Panc1 (cell line): Measurements from ENCODE around the gene FCSK. TPM values are rescaled to one million over a fixed set of nuclear protein-coding genes. Genes with fewer than 3 reads are reported as not detected.

Experiments used
- ATAC-seq: fragments of 200-7000 bp; cut with Tn5 transposase; 2 replicates; pipeline ENCODE4 v1.9.1; 2020; ENCODE audit warnings: mild to moderate bottlenecking, moderate library complexity
- BruUV-seq: library from RNA; stranded (reverse); fragments of 400-500 nt; replicated peaks from 2 replicates; lab custom pipeline; 2021; lab: Mats Ljungman, UMichigan
- CTCF ChIA-PET: fragments of 300-600 bp; sonication (Branson Sonifier 250); formaldehyde crosslinking; loops from one replicate; lab custom pipeline; 2022; ENCODE audit warnings: antibody characterized with exemption; lab: Charles Lee
- POLR2A ChIA-PET: fragments of 300-600 bp; sonication (Branson Sonifier 250); formaldehyde crosslinking; loops from one replicate; lab custom pipeline; 2022; ENCODE audit warnings: antibody characterized with exemption; lab: Charles Lee
- DNase-seq: peaks from one replicate; pipeline ENCODE4 v3.0.0-alpha.2; 2010; ENCODE audit warnings: low read depth, low spot score
- H3K27ac ChIP-seq: 2 replicates; pipeline ENCODE4 v1.5.1; 2011; ENCODE audit warnings: mild to moderate bottlenecking, low read length, inconsistent platforms
- H3K27me3 ChIP-seq: fragments of 200-500 bp; sonication (Bioruptor generic); 2 replicates; pipeline ENCODE4 v1.6.0; 2014; ENCODE audit warnings: low read length, inconsistent platforms; ENCODE audit not compliant: control insufficient read depth, insufficient read depth
- H3K36me3 ChIP-seq: fragments of 200-500 bp; sonication (Bioruptor generic); 2 replicates; pipeline ENCODE4 v1.5.1; 2014; ENCODE audit warnings: inconsistent platforms, mild to moderate bottlenecking, low read length, moderate library complexity; ENCODE audit not compliant: control insufficient read depth, insufficient read depth
- H3K4me1 ChIP-seq: 2 replicates; pipeline ENCODE4 v1.5.1; 2011; ENCODE audit warnings: inconsistent platforms, mild to moderate bottlenecking, low read length, moderate library complexity; ENCODE audit not compliant: control insufficient read depth, insufficient read depth
- H3K4me3 ChIP-seq, 2 experiments: 2 replicates each; pipeline ENCODE4 v1.5.1; 2011 to 2012; ENCODE audit warnings: low read depth in 2 of 2, low read length in 2 of 2, mild to moderate bottlenecking in 2 of 2, inconsistent platforms in 1 of 2, moderate library complexity in 1 of 2
- H3K9me3 ChIP-seq: fragments of 200-500 bp; sonication (Bioruptor generic); 2 replicates; pipeline ENCODE4 v1.5.1; 2014; ENCODE audit warnings: low read depth, mild to moderate bottlenecking, inconsistent platforms, low read length, moderate library complexity; ENCODE audit not compliant: control insufficient read depth, insufficient read depth
- POLR2AphosphoS5 ChIP-seq: IDR thresholded peaks from 2 replicates; pipeline ENCODE4 v1.6.1; 2012; ENCODE audit warnings: mild to moderate bottlenecking, low read depth, low read length, moderate library complexity
- SIN3A ChIP-seq: IDR thresholded peaks from 2 replicates; pipeline ENCODE4 v1.6.1; 2012; ENCODE audit warnings: low read depth, mild to moderate bottlenecking, low read length, moderate library complexity, borderline replicate concordance; ENCODE audit not compliant: insufficient read depth
- TCF7L2 ChIP-seq: IDR thresholded peaks from 2 replicates; pipeline ENCODE4 v1.6.1; 2011; ENCODE audit warnings: mild to moderate bottlenecking, low read depth, low read length, inconsistent platforms
- in situ Hi-C: cut with HindIII; loops from 2 replicates; pipeline ENCODE4 v1.10.0; 2016; ENCODE audit warnings: low sequenced_read_pairs, low pct_unique_long_range_greater_than_20kb
- intact Hi-C: fragments of 100-400 bp; cut with micrococcal nuclease; formaldehyde crosslinking; loops from one replicate; pipeline ENCODE4 v1.10.0; 2022; ENCODE audit not compliant: unreplicated experiment
- total RNA-seq: library from RNA; stranded (reverse); gene quantifications from one replicate; pipeline ENCODE4 v1.2.1, GENCODE V29; 2021; ENCODE audit not compliant: unreplicated experiment
- TF ChIP-seq, protein P1 (sequence below): fragments of 450-650 bp; IDR thresholded peaks from 2 replicates; pipeline ENCODE4 v1.5.1; 2017; ENCODE audit warnings: mild to moderate bottlenecking
- TF ChIP-seq, protein P2 (sequence below), 2 experiments: IDR thresholded peaks; 2 replicates each; pipeline ENCODE4 v1.6.1; 2011 to 2012; ENCODE audit warnings: low read depth in 2 of 2, control low read depth in 1 of 2, low read length in 1 of 2, mild to moderate bottlenecking in 1 of 2, moderate library complexity in 1 of 2; ENCODE audit not compliant: insufficient read depth in 1 of 2

The FCSK gene
- total RNA-seq, 1 experiment from 2014 or later, result 16.9 TPM

DNA sequence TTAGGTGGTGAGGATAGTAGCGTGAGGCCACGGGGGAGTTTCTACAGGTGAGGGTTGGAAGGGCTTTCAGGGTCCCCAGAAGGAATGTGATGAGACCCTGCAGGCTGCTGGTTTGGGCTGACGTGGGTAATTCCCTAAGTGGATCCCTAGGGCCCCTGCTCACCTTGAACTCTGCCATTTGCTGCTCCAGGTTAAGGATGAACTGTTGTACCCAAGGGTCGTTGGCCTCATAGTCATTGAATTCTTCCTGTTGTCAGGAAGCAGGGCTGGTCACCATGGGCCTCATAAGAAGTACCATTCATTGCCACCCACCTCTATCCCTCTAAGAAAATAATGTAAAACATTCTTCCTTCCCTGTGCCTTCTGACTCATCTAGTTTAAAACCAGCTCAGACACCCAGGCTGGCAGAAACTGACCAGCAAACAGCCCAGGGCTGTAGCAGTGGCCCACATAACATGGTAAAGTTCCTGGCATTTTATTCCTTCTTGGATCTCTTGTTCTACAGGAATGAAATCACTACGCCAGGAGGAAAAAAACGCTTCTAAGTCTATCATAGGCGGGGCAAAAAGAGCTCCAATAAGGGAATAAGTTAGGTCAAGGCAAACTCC is 27.6 kb downstream of the FCSK start:
- intact Hi-C loops, result no loop called here
- ATAC-seq (peak; percentile 20; the same call in 1 of the 2 replicates), DNase-seq (no peak)
- Histone ChIP-seq H3K27ac (no peak overlapping the region), H3K4me1 (peaks cover 3% of the 10 kb centered on the region), H3K36me3 (no peaks in the 10 kb centered on the region), H3K4me3 (no peak overlapping the region), H3K9me3 (no peaks in the 10 kb centered on the region), H3K27me3 (no peaks in the 10 kb centered on the region)
- no peak for TF ChIP-seq SIN3A
- TF ChIP-seq, protein P1, sequence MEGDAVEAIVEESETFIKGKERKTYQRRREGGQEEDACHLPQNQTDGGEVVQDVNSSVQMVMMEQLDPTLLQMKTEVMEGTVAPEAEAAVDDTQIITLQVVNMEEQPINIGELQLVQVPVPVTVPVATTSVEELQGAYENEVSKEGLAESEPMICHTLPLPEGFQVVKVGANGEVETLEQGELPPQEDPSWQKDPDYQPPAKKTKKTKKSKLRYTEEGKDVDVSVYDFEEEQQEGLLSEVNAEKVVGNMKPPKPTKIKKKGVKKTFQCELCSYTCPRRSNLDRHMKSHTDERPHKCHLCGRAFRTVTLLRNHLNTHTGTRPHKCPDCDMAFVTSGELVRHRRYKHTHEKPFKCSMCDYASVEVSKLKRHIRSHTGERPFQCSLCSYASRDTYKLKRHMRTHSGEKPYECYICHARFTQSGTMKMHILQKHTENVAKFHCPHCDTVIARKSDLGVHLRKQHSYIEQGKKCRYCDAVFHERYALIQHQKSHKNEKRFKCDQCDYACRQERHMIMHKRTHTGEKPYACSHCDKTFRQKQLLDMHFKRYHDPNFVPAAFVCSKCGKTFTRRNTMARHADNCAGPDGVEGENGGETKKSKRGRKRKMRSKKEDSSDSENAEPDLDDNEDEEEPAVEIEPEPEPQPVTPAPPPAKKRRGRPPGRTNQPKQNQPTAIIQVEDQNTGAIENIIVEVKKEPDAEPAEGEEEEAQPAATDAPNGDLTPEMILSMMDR, result no peak
- TF ChIP-seq POLR2AphosphoS5, result no peak
- TF ChIP-seq TCF7L2, result no peak
- TF ChIP-seq, protein P2, sequence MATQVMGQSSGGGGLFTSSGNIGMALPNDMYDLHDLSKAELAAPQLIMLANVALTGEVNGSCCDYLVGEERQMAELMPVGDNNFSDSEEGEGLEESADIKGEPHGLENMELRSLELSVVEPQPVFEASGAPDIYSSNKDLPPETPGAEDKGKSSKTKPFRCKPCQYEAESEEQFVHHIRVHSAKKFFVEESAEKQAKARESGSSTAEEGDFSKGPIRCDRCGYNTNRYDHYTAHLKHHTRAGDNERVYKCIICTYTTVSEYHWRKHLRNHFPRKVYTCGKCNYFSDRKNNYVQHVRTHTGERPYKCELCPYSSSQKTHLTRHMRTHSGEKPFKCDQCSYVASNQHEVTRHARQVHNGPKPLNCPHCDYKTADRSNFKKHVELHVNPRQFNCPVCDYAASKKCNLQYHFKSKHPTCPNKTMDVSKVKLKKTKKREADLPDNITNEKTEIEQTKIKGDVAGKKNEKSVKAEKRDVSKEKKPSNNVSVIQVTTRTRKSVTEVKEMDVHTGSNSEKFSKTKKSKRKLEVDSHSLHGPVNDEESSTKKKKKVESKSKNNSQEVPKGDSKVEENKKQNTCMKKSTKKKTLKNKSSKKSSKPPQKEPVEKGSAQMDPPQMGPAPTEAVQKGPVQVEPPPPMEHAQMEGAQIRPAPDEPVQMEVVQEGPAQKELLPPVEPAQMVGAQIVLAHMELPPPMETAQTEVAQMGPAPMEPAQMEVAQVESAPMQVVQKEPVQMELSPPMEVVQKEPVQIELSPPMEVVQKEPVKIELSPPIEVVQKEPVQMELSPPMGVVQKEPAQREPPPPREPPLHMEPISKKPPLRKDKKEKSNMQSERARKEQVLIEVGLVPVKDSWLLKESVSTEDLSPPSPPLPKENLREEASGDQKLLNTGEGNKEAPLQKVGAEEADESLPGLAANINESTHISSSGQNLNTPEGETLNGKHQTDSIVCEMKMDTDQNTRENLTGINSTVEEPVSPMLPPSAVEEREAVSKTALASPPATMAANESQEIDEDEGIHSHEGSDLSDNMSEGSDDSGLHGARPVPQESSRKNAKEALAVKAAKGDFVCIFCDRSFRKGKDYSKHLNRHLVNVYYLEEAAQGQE (IDR thresholded peaks at IDR 0.05; ENCODE audit: insufficient read depth in 1 of 2, low read depth in 2 of 2, low read length in 1 of 2), result no peak
- ChIA-PET CTCF (no interaction called here), POLR2A (no interaction called here)
- in situ Hi-C loops, result no loop called here
- no TSS peak for BruUV-seq

DNA sequence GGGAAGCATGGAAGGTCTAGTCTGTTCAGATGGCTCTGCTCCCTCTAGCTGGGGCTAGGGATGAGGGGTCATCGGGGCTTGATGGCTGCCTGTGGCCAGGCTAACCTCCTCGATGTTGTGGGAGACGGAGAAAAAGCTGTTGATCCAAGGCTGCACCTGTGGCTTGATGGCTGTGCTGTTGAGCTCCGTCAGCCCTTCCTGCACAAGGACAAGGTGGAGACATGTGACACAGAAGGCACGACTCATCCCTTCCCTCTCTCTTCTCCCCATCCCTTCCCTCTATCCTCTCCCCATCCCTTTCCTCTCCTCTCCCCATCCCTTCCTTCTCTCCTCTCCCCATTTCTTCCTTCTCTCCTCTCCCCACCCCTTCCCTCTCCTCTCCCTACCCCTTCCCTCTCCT is 28.2 kb downstream of the FCSK start:
- no peaks in the 10 kb centered on the region for H3K4me1 ChIP-seq
- no peaks in the 10 kb centered on the region for H3K27me3 ChIP-seq
- ChIA-PET CTCF (no interaction called here), POLR2A (no interaction called here)
- in situ Hi-C loops, result no loop called here
- H3K9me3 ChIP-seq, result no peaks in the 10 kb centered on the region
- intact Hi-C loops, result no loop called here
- DNase-seq (no peak), ATAC-seq (peak; percentile 33; the same call in 1 of the 2 replicates)
- no peaks in the 10 kb centered on the region for H3K36me3 ChIP-seq
- H3K27ac ChIP-seq, result no peak overlapping the region
- TF ChIP-seq TCF7L2 (no peak), POLR2AphosphoS5 (no peak), SIN3A (no peak)
- TF ChIP-seq, protein P1, result no peak
- TF ChIP-seq, protein P2 (IDR thresholded peaks at IDR 0.05; ENCODE audit: insufficient read depth in 1 of 2, low read depth in 2 of 2, low read length in 1 of 2), result no peak
- H3K4me3 ChIP-seq, result no peak overlapping the region
- BruUV-seq, result no TSS peak
